Mucosa of stomach (tissue), 1 donor: Measurements from ENCODE around the gene LCP1.
"Not testable (repeated sequence)": the region's sequence is repeated elsewhere in the genome, so short reads cannot be mapped to it uniquely, and the experiment has no call there.

ENCODE experiments used
- H3K27me3 ChIP-seq: one replicate; pipeline ENCODE4 v1.7.0; 2013; ENCODE audit warnings: mild to moderate bottlenecking, low read length; ENCODE audit not compliant: control insufficient read depth, insufficient read depth
- H3K36me3 ChIP-seq: one replicate; pipeline ENCODE4 v1.7.0; 2013; ENCODE audit warnings: low read length; ENCODE audit not compliant: control insufficient read depth, insufficient read depth
- H3K4me1 ChIP-seq: one replicate; pipeline ENCODE4 v1.7.0; 2013; ENCODE audit warnings: mild to moderate bottlenecking, low read length; ENCODE audit not compliant: control insufficient read depth, insufficient read depth
- H3K4me3 ChIP-seq: one replicate; pipeline ENCODE4 v1.7.0; 2013; ENCODE audit warnings: low read length
- H3K9ac ChIP-seq: one replicate; pipeline ENCODE4 v1.7.0; 2013; ENCODE audit warnings: mild to moderate bottlenecking, low read length, moderate library complexity
- H3K9me3 ChIP-seq: one replicate; pipeline ENCODE4 v1.7.0; 2013; ENCODE audit warnings: mild to moderate bottlenecking, low read length, moderate library complexity; ENCODE audit not compliant: control insufficient read depth
- donor health status: Pancreatic carcinoma.

LCP1 gene

DNA sequence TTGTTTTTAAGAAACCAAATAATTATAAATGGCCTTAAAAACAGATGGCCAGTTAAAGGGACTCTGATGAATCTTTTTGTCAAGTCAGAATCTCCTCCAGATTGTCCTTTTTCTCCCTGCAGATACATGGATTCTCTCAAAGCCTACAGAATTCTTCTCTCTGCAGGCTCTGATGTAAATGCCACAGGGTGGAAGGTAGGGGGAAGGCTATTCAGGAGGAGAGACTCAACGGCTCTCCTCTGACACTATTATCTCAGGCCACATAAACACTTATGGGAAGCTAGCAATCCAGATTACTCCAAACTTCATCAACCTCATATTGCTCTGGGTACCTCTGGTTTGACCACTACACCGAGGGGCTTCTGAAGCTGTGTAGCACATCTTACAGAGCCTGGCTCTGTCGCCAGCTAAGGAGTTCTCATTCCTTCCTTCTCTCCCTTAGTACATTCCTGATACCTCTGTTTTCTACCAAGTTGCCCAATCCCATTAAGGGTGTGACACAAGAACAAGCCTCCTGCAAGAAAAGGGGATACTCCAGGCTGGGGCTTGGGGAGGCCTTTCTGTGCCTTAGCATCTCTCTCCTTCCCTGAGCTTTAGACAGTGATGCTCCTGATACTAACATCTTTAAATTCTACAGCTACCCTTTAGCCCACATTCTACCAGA is 14.9 kb downstream of the LCP1 start:
- H3K4me1 ChIP-seq, result no peaks in the 10 kb centered on the region
- H3K4me3 ChIP-seq, result no peak overlapping the region
- no peak overlapping the region for H3K9ac ChIP-seq
- no peaks in the 10 kb centered on the region for H3K36me3 ChIP-seq
- no peaks in the 10 kb centered on the region for H3K9me3 ChIP-seq
- no peaks in the 10 kb centered on the region for H3K27me3 ChIP-seq

GRCh38 chr13:46166224-46166584 is 15.8 kb downstream of the LCP1 start:
- Histone ChIP-seq H3K4me1 (no peaks in the 10 kb centered on the region), H3K36me3 (no peaks in the 10 kb centered on the region), H3K27me3 (no peaks in the 10 kb centered on the region), H3K4me3 (no peak overlapping the region), H3K9ac (no peak overlapping the region), H3K9me3 (no peaks in the 10 kb centered on the region)

DNA sequence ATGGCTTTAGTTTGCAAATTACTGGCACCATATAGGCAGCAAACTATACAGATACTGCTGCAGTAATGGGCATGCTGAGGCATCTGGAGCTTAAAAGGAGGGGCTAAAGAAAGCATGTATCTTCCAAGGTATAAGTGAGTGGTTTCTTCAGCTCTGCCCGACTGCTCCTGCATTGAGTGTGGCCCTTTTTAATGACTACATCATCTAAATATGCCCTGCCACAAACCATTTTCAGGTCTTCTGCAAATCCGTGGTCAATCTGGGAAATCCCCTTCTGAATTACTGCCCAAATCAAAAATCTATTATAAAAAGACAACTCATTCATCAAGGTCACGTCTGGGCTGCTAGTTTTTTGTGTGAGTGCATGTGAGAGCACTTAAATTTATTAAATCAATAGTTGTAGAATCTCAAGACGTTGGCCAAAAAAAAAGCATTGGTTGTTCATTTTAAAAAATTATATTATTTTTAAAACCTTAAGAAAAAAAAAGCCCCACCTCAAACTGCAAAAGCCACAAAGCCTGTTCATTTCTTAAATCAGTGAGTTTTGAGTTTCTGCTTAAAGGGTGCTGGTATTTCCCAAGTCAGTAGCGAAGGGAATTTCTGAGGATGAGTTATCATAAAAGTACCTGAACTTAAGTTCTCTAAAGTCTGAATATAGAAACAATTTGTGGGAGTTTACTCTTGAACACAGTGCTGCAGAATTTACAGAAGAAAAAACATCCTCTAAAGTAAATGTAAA is 16.3 kb downstream of the LCP1 start:
- H3K9ac ChIP-seq, result no peak overlapping the region
- H3K9me3 ChIP-seq, result no peaks in the 10 kb centered on the region
- no peak overlapping the region for H3K4me3 ChIP-seq
- no peaks in the 10 kb centered on the region for H3K4me1 ChIP-seq
- no peaks in the 10 kb centered on the region for H3K27me3 ChIP-seq
- H3K36me3 ChIP-seq, result no peaks in the 10 kb centered on the region

DNA sequence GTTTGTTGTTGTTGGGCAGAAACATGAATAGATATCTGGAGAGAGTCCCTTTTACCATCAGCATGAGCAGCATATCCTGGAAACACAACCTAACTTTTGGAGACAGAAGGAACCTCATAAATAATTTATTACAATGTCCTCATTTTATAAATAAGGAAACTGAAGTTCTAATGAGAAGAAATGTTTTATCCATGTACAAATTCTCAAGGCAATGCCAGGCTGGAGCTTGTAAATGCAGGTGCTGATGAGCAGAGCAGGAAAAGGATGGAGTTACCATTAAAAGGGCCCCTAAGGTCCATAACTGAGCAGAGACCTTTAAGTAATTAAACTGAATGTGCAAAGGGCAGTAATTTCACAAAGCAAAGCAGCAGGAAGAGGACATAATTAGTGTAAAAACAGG is 17.3 kb downstream of the LCP1 start:
- no peaks in the 10 kb centered on the region for H3K27me3 ChIP-seq
- no peaks in the 10 kb centered on the region for H3K9me3 ChIP-seq
- no peaks in the 10 kb centered on the region for H3K36me3 ChIP-seq
- H3K9ac ChIP-seq, result no peak overlapping the region
- no peak overlapping the region for H3K4me3 ChIP-seq
- H3K4me1 ChIP-seq, result no peaks in the 10 kb centered on the region

DNA sequence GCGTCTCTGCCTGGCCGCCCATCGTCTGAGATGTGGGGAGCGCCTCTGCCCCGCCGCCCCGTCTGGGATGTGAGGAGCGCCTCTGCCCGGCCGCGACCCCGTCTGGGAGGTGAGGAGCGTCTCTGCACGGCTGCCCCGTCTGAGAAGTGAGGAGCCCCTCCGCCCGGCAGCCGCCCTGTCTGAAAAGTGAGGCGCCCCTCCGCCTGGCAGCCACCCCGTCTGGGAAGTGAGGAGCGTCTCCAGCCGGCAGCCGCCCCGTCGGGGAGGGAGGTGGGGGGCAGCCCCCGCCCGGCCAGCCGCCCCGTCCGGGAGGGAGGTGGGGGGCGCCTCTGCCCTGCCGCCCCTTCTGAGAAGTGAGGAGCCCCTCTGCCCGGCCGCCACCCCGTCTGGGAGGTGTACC is 19.2 kb downstream of the LCP1 start:
- not testable (repeated sequence) for H3K4me1 ChIP-seq, H3K4me3 ChIP-seq, H3K27me3 ChIP-seq, H3K9ac ChIP-seq, H3K9me3 ChIP-seq, H3K36me3 ChIP-seq

GRCh38 chr13:46160471-46161066 is 21.4 kb downstream of the LCP1 start:
- Histone ChIP-seq H3K9me3 (no peaks in the 10 kb centered on the region), H3K4me3 (no peak overlapping the region), H3K27me3 (no peaks in the 10 kb centered on the region), H3K9ac (no peak overlapping the region), H3K4me1 (no peaks in the 10 kb centered on the region), H3K36me3 (no peaks in the 10 kb centered on the region)

DNA sequence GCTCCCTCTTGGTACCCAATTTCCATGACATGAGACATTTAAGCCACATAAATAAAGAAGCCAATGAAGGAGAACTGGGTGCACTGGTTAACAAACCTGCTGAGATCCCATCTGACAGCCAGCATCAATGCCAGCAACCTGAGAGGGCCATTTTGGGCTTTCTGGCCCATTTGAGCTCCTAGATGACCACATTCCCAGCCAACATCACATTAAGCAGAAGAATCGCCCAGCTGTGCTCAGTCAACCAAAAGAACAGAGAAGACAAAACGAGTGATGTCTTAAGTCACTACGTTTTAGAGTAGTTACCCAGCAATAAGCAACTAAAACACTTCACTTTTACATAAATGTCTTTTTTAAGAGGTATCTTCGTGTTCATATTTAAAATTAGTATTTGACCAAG is 21.9 kb downstream of the LCP1 start:
- no peak overlapping the region for H3K9ac ChIP-seq
- H3K36me3 ChIP-seq, result no peaks in the 10 kb centered on the region
- H3K4me1 ChIP-seq, result no peaks in the 10 kb centered on the region

DNA sequence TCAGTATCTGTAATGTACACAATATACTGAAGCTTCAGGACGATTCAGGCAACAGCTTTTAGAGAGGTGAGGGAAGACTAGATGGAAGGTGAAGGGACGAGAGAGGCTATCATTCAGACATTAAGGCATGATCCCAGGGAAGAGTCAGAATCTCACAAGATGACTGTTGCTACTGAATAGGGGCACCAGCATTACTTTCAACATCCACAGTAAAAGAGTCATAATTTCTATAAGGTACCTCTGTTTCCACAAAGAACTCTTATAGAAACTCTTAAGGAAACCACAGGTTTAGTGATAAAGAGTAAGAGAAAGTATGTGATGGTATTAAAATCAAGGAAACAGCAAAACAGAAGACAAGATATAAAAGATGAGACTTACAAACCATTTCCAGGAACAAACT is 23.0 kb downstream of the LCP1 start:
- Histone ChIP-seq H3K9me3 (no peaks in the 10 kb centered on the region), H3K36me3 (no peaks in the 10 kb centered on the region), H3K27me3 (no peaks in the 10 kb centered on the region), H3K4me1 (no peaks in the 10 kb centered on the region), H3K9ac (no peak overlapping the region), H3K4me3 (no peak overlapping the region)

More for the DNA sequence above, 21.9 kb downstream of the LCP1 start:
- no peaks in the 10 kb centered on the region for H3K9me3 ChIP-seq
- H3K4me3 ChIP-seq, result no peak overlapping the region
- H3K27me3 ChIP-seq, result no peaks in the 10 kb centered on the region

- Histone ChIP-seq H3K9ac (no peak overlapping the region), H3K36me3 (no peaks in the 10 kb centered on the region), H3K4me3 (no peak overlapping the region), H3K27me3 (no peaks in the 10 kb centered on the region), H3K4me1 (no peaks in the 10 kb centered on the region), H3K9me3 (no peaks in the 10 kb centered on the region)
Measured at GRCh38 chr13:46158222-46158621, 23.8 kb downstream of the LCP1 start.

GRCh38 chr13:46154136-46154801 is 27.7 kb downstream of the LCP1 start:
- H3K4me3 ChIP-seq, result no peak overlapping the region
- no peaks in the 10 kb centered on the region for H3K36me3 ChIP-seq
- H3K27me3 ChIP-seq, result no peaks in the 10 kb centered on the region
- H3K9ac ChIP-seq, result no peak overlapping the region
- H3K9me3 ChIP-seq, result no peaks in the 10 kb centered on the region
- no peaks in the 10 kb centered on the region for H3K4me1 ChIP-seq

GRCh38 chr13:46152627-46153328 is 29.2 kb downstream of the LCP1 start:
- no peaks in the 10 kb centered on the region for H3K9me3 ChIP-seq
- no peak overlapping the region for H3K9ac ChIP-seq
- no peaks in the 10 kb centered on the region for H3K4me1 ChIP-seq
- H3K36me3 ChIP-seq, result no peaks in the 10 kb centered on the region
- no peak overlapping the region for H3K4me3 ChIP-seq
- H3K27me3 ChIP-seq, result no peaks in the 10 kb centered on the region
